Fibroblast of lung (primary cell): ENCODE data around the gene AFTPH.

Experiments used
- EZH2 ChIP-seq: IDR thresholded peaks from 2 replicates; pipeline ENCODE4 v1.5.1; 2012; ENCODE audit warnings: low read length, control low read depth, mild to moderate bottlenecking; ENCODE audit errors: missing control alignments
- TF ChIP-seq, protein P1 (sequence below), 2 donors: IDR thresholded peaks in 1 of 2; conservative IDR thresholded peaks in 1 of 2; 1 replicate in 1 of 2; 2 replicates in 1 of 2; pipeline ENCODE4 v1.5.1; 2011 to 2012; ENCODE audit warnings: low read length in 2 of 2, control low read depth in 1 of 2, inconsistent platforms in 1 of 2, low read depth in 1 of 2, mild to moderate bottlenecking in 1 of 2

DNA sequence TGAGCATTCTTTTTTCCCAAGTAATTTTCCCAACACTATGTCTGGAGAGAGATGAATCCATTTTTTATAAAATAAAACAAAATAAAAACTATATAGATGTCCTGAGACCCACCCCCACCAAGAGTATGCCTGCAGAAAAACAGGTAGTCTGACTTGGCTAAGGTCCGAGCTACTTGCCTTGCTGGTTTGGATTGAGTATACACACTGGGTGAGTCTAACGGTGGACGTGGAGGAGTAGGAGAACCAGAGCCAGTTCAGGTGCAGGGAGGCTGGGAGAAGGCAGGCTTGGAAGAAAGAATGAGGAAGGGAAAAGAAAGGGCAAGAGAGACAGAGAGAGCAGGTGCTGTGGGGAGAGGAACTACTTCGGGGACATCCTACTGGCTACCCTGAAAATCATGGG, 21.3 kb upstream of the AFTPH start:
- TF ChIP-seq, protein P1, sequence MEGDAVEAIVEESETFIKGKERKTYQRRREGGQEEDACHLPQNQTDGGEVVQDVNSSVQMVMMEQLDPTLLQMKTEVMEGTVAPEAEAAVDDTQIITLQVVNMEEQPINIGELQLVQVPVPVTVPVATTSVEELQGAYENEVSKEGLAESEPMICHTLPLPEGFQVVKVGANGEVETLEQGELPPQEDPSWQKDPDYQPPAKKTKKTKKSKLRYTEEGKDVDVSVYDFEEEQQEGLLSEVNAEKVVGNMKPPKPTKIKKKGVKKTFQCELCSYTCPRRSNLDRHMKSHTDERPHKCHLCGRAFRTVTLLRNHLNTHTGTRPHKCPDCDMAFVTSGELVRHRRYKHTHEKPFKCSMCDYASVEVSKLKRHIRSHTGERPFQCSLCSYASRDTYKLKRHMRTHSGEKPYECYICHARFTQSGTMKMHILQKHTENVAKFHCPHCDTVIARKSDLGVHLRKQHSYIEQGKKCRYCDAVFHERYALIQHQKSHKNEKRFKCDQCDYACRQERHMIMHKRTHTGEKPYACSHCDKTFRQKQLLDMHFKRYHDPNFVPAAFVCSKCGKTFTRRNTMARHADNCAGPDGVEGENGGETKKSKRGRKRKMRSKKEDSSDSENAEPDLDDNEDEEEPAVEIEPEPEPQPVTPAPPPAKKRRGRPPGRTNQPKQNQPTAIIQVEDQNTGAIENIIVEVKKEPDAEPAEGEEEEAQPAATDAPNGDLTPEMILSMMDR (conservative IDR thresholded peaks at IDR 0.05 in 1 of 2, IDR thresholded peaks at IDR 0.05 in 1 of 2; ENCODE audit: low read depth in 1 of 2, low read length in 2 of 2), result no peak
- TF ChIP-seq EZH2, result no peak
